Measurements from ENCODE around the gene SLC25A33. TPM values are rescaled to one million over a fixed set of nuclear protein-coding genes. Genes with fewer than 3 reads are reported as not detected.

SLC25A33 gene
- total and polyA plus RNA-seq, 2 of the 8 experiments (the other 6 are each of a cell fraction or from before 2014, with no cell fraction given): 7.8 to 12.8 TPM

GRCh38 chr1:9551984-9552383 lies 12.7 kb downstream of the SLC25A33 start (continued):
- TF ChIP-seq ZNF274 (IDR thresholded peaks at IDR 0.05; ENCODE audit: borderline replicate concordance, extremely low read depth, low read length): no peak
- TF ChIP-seq BRCA1 (IDR thresholded peaks at IDR 0.05; ENCODE audit: low read depth, low read length): no peak

All from H1 (cell line).